Measurements from ENCODE around the gene SPECC1L. TPM values are rescaled to one million over a fixed set of nuclear protein-coding genes. Genes with fewer than 3 reads are reported as not detected.
A peak's percentile ranks its signal among the peaks of the same experiment; 100 is the strongest.

SPECC1L gene
- total RNA-seq, 1 donor from 2014 or later, result 65.7 TPM

- no peak for DNase-seq (ENCODE audit: low spot score)
These were observed 171.7 kb downstream of the SPECC1L start for GRCh38 chr22:24442352-24442744.

- DNase-seq (ENCODE audit: low spot score), result no peak
These were observed 173.0 kb downstream of the SPECC1L start for GRCh38 chr22:24443668-24444067.

- no peak for DNase-seq (ENCODE audit: low spot score)
These were observed 173.6 kb downstream of the SPECC1L start for GRCh38 chr22:24444251-24444650.

- no peak for DNase-seq (ENCODE audit: low spot score)
These were observed 174.3 kb downstream of the SPECC1L start for GRCh38 chr22:24444729-24445466.

GRCh38 chr22:24445481-24446259, 175.0 kb downstream of the SPECC1L start:
- DNase-seq (ENCODE audit: low spot score), result no peak

GRCh38 chr22:24446260-24446611, 175.6 kb downstream of the SPECC1L start:
- DNase-seq (ENCODE audit: low spot score), result no peak

GRCh38 chr22:24450610-24451009, 180.0 kb downstream of the SPECC1L start:
- DNase-seq (ENCODE audit: low spot score), result no peak

- DNase-seq (ENCODE audit: low spot score), result no peak
These were observed 180.5 kb downstream of the SPECC1L start for GRCh38 chr22:24451162-24451561.

- no peak for DNase-seq (ENCODE audit: low spot score)
These were observed 183.2 kb downstream of the SPECC1L start for GRCh38 chr22:24453853-24454252.

GRCh38 chr22:24455039-24455438, 184.4 kb downstream of the SPECC1L start:
- no peak for DNase-seq (ENCODE audit: low spot score)

GRCh38 chr22:24455751-24456426, 185.3 kb downstream of the SPECC1L start:
- DNase-seq (ENCODE audit: low spot score), result no peak

- no peak for DNase-seq (ENCODE audit: low spot score)
These were observed 187.3 kb downstream of the SPECC1L start for GRCh38 chr22:24457894-24458420.

- no peak for DNase-seq (ENCODE audit: low spot score)
These were observed 189.3 kb downstream of the SPECC1L start for GRCh38 chr22:24459911-24460310.

- DNase-seq (ENCODE audit: low spot score), result no peak
These were observed 189.9 kb downstream of the SPECC1L start for GRCh38 chr22:24460418-24461089.

- peak; percentile 36 for DNase-seq (ENCODE audit: low spot score)
These were observed 192.6 kb downstream of the SPECC1L start for GRCh38 chr22:24463071-24463760.

GRCh38 chr22:24465566-24465965, 194.9 kb downstream of the SPECC1L start:
- DNase-seq (ENCODE audit: low spot score), result no peak

GRCh38 chr22:24465975-24466374, 195.3 kb downstream of the SPECC1L start:
- no peak for DNase-seq (ENCODE audit: low spot score)

- peak; percentile 39 for DNase-seq (ENCODE audit: low spot score)
These were observed 196.2 kb downstream of the SPECC1L start for GRCh38 chr22:24466716-24467328.

- DNase-seq (ENCODE audit: low spot score), result no peak
These were observed 196.7 kb downstream of the SPECC1L start for GRCh38 chr22:24467340-24467739.

All from mucosa of gallbladder (tissue), 1 donor.